Fibroblast of lung (primary cell): ENCODE data around the gene LNX2. TPM values are rescaled to one million over a fixed set of nuclear protein-coding genes. Genes with fewer than 3 reads are reported as not detected.

Source experiments
- DNase-seq, 2 donors: peaks; one replicate each; pipeline versions ENCODE4 v3.0.0 to v3.0.0-alpha.2; 2010; ENCODE audit warnings: low read depth in 2 of 2
- H2AFZ ChIP-seq: 2 replicates; pipeline ENCODE4 v1.5.1; 2012; ENCODE audit warnings: low read length, control low read depth, inconsistent platforms
- H3K27ac ChIP-seq: 2 replicates; pipeline ENCODE4 v1.5.1; 2011; ENCODE audit warnings: low read length, control low read depth; ENCODE audit not compliant: insufficient read depth
- H3K27me3 ChIP-seq: 2 replicates; pipeline ENCODE4 v1.5.1; 2011; ENCODE audit warnings: mild to moderate bottlenecking, low read length; ENCODE audit not compliant: control insufficient read depth, insufficient read depth
- H3K36me3 ChIP-seq: 2 replicates; pipeline ENCODE4 v1.5.1; 2011; ENCODE audit warnings: low read length; ENCODE audit not compliant: control insufficient read depth, insufficient read depth
- H3K4me1 ChIP-seq: 2 replicates; pipeline ENCODE4 v1.5.1; 2011; ENCODE audit warnings: low read length; ENCODE audit not compliant: control insufficient read depth, insufficient read depth; ENCODE audit errors: extremely low read depth
- H3K4me2 ChIP-seq: 2 replicates; pipeline ENCODE4 v1.5.1; 2011; ENCODE audit warnings: low read length, control low read depth; ENCODE audit not compliant: insufficient read depth; ENCODE audit errors: extremely low read depth
- H3K4me3 ChIP-seq, 4 experiments: fragments of 200-600 bp in 1 of 4; sonication (generic) in 1 of 4; replicated peaks in 1 of 4; 2 replicates each; pipeline ENCODE4 v1.5.1; 2011 to 2016; ENCODE audit warnings: low read length in 4 of 4, low read depth in 3 of 4, mild to moderate bottlenecking in 3 of 4, control low read depth in 2 of 4, inconsistent platforms in 1 of 4, mixed read lengths in 1 of 4; ENCODE audit not compliant: insufficient read depth in 1 of 4; ENCODE audit errors: control extremely low read depth in 1 of 4
- H3K79me2 ChIP-seq: 2 replicates; pipeline ENCODE4 v1.5.1; 2012; ENCODE audit warnings: mild to moderate bottlenecking, low read length, inconsistent platforms; ENCODE audit not compliant: control insufficient read depth, insufficient read depth
- H3K9ac ChIP-seq: 2 replicates; pipeline ENCODE4 v1.5.1; 2011; ENCODE audit warnings: mild to moderate bottlenecking, low read length, control low read depth; ENCODE audit not compliant: insufficient read depth
- H3K9me3 ChIP-seq: 2 replicates; pipeline ENCODE4 v1.5.1; 2012; ENCODE audit warnings: low read depth, low read length; ENCODE audit not compliant: control insufficient read depth, insufficient read depth
- H4K20me1 ChIP-seq: 2 replicates; pipeline ENCODE4 v1.5.1; 2011; ENCODE audit warnings: low read length; ENCODE audit not compliant: control insufficient read depth, insufficient read depth; ENCODE audit errors: extremely low read depth
- EZH2 ChIP-seq: IDR thresholded peaks from 2 replicates; pipeline ENCODE4 v1.5.1; 2012; ENCODE audit warnings: low read length, control low read depth, mild to moderate bottlenecking; ENCODE audit errors: missing control alignments
- polyA plus RNA-seq, 2 donors: library from polyadenylated mRNA; depleted of rRNA in 1 of 2; stranded (reverse) in 1 of 2; unstranded in 1 of 2; fragments of >200 nt; gene quantifications; 2 replicates each; pipeline ENCODE4 v1.2.1, GENCODE V29; 2011 to 2012; ENCODE audit warnings: missing spikeins in 1 of 2
- total RNA-seq: library from RNA; depleted of rRNA; stranded (reverse); fragments of >200 nt; gene quantifications from 2 replicates; pipeline ENCODE4 v1.2.1, GENCODE V29; 2014
- TF ChIP-seq, protein P1 (sequence below), 2 donors: IDR thresholded peaks in 1 of 2; conservative IDR thresholded peaks in 1 of 2; 1 replicate in 1 of 2; 2 replicates in 1 of 2; pipeline ENCODE4 v1.5.1; 2011 to 2012; ENCODE audit warnings: low read length in 2 of 2, control low read depth in 1 of 2, inconsistent platforms in 1 of 2, low read depth in 1 of 2, mild to moderate bottlenecking in 1 of 2

LNX2 gene
- total and polyA plus RNA-seq, 2 donors (not counting 1 experiment from before 2014, with no cell fraction given) = 6.0 to 7.6 TPM

DNA sequence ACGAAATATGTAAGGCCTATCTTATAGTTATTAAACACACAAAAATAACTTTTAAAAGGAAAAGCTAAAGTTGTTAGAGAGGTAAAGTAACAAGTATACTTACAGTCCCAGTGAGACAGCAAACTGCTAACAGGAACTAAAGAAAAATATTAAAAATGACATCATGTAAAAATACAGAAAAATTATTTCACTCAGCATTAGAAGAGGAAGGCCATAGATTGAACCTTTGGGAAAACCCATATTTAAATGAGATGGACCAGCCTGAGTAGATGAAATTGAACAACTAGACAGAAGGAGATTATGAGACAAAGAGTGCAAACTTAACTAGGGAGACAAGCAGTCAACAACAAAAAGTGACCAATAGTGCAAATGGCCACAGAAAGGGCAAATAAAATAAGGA, 49.4 kb downstream of the LNX2 start:
- no peaks in the 10 kb centered on the region for H3K9me3 ChIP-seq
- H3K36me3 ChIP-seq = no peaks in the 10 kb centered on the region
- no peaks in the 10 kb centered on the region for H3K27me3 ChIP-seq
- no peak overlapping the region for H2AFZ ChIP-seq
- H4K20me1 ChIP-seq = no peaks in the 10 kb centered on the region
- no peaks in the 10 kb centered on the region for H3K4me1 ChIP-seq
- no peak overlapping the region for H3K27ac ChIP-seq
- no peak overlapping the region for H3K4me3 ChIP-seq
- no peaks in the 10 kb centered on the region for H3K79me2 ChIP-seq
- TF ChIP-seq, protein P1, sequence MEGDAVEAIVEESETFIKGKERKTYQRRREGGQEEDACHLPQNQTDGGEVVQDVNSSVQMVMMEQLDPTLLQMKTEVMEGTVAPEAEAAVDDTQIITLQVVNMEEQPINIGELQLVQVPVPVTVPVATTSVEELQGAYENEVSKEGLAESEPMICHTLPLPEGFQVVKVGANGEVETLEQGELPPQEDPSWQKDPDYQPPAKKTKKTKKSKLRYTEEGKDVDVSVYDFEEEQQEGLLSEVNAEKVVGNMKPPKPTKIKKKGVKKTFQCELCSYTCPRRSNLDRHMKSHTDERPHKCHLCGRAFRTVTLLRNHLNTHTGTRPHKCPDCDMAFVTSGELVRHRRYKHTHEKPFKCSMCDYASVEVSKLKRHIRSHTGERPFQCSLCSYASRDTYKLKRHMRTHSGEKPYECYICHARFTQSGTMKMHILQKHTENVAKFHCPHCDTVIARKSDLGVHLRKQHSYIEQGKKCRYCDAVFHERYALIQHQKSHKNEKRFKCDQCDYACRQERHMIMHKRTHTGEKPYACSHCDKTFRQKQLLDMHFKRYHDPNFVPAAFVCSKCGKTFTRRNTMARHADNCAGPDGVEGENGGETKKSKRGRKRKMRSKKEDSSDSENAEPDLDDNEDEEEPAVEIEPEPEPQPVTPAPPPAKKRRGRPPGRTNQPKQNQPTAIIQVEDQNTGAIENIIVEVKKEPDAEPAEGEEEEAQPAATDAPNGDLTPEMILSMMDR (conservative IDR thresholded peaks at IDR 0.05 in 1 of 2, IDR thresholded peaks at IDR 0.05 in 1 of 2; ENCODE audit: low read depth in 1 of 2, low read length in 2 of 2) = no peak
- TF ChIP-seq EZH2 = no peak
- no peak overlapping the region for H3K9ac ChIP-seq
- H3K4me2 ChIP-seq = no peak overlapping the region
- DNase-seq = no peak

DNA sequence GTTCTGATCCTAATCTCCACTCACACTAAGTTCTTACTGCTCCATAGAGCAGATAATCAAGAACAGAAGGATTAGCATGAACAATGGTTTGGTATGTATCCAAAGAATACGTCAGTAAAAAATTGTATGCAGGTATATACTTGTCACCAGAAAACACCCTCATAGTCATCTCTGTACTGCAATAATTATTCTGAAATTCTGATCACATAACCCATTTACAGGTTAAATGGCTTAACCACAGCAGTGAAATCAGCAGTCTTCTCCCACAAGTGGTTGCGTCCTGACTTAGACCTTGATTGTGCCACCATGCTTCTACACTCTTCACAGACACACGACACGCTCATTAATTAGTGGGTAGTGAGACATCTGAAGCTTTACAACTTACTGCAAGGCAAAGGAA, 50.9 kb downstream of the LNX2 start:
- DNase-seq = no peak
- Histone ChIP-seq H3K36me3 (no peaks in the 10 kb centered on the region), H3K27me3 (no peaks in the 10 kb centered on the region), H4K20me1 (no peaks in the 10 kb centered on the region), H3K9me3 (no peaks in the 10 kb centered on the region), H3K4me1 (no peaks in the 10 kb centered on the region), H3K27ac (no peak overlapping the region), H3K9ac (no peak overlapping the region), H3K79me2 (no peaks in the 10 kb centered on the region), H3K4me3 (no peak overlapping the region), H3K4me2 (no peak overlapping the region), H2AFZ (no peak overlapping the region)
- TF ChIP-seq, protein P1 (conservative IDR thresholded peaks at IDR 0.05 in 1 of 2, IDR thresholded peaks at IDR 0.05 in 1 of 2; ENCODE audit: low read depth in 1 of 2, low read length in 2 of 2) = no peak
- no peak for TF ChIP-seq EZH2

GRCh38 chr13:27565818-27566217, 54.5 kb downstream of the LNX2 start:
- Histone ChIP-seq H3K9me3 (no peaks in the 10 kb centered on the region), H3K9ac (no peak overlapping the region), H3K4me2 (no peak overlapping the region), H3K4me1 (no peaks in the 10 kb centered on the region), H3K27me3 (no peaks in the 10 kb centered on the region), H3K36me3 (no peaks in the 10 kb centered on the region), H3K79me2 (no peaks in the 10 kb centered on the region), H3K4me3 (no peak overlapping the region), H3K27ac (no peak overlapping the region), H2AFZ (no peak overlapping the region), H4K20me1 (no peaks in the 10 kb centered on the region)
- TF ChIP-seq, protein P1 (conservative IDR thresholded peaks at IDR 0.05 in 1 of 2, IDR thresholded peaks at IDR 0.05 in 1 of 2; ENCODE audit: low read depth in 1 of 2, low read length in 2 of 2) = no peak
- TF ChIP-seq EZH2 = no peak
- no peak for DNase-seq
